ENCODE measurements around the gene PLA1A. TPM values are rescaled to one million over a fixed set of nuclear protein-coding genes. Genes with fewer than 3 reads are reported as not detected.
A peak's percentile ranks its signal among the peaks of the same experiment; 100 is the strongest.

Gene PLA1A
- total and polyA plus RNA-seq, 10 of the 15 experiments (the other 5 are each of a cell fraction or from before 2014, with no cell fraction given) = 2.9 to 106 (median 4.8) TPM

GRCh38 chr3:119662604-119663373 is 65.1 kb downstream of the PLA1A start (continued):
- TF ChIP-seq TCF12 (IDR thresholded peaks at IDR 0.05; ENCODE audit: low read depth, low read length) (0 out of 2 replicates have a peak, but pooled peaks have one; percentile 27), CBX5 (IDR thresholded peaks at IDR 0.05; ENCODE audit: low read depth) (no peak), ASH2L (IDR thresholded peaks at IDR 0.05; ENCODE audit: borderline replicate concordance, low read depth) (no peak), RELB (IDR thresholded peaks at IDR 0.05; ENCODE audit: low read depth) (no peak), NR2F1 (conservative IDR thresholded peaks at IDR 0.05) (no peak), SPI1 (IDR thresholded peaks at IDR 0.05; ENCODE audit: borderline replicate concordance, insufficient read depth, low read depth, low read length) (no peak), CEBPB (IDR thresholded peaks at IDR 0.05; ENCODE audit: borderline replicate concordance in 1 of 2, low read depth in 2 of 2, low read length in 2 of 2) (no peak), TCF3 (IDR thresholded peaks at IDR 0.05; ENCODE audit: borderline replicate concordance, insufficient read depth, low read depth, low read length) (no peak), EZH2 (IDR thresholded peaks at IDR 0.05; ENCODE audit: borderline replicate concordance, control insufficient read depth, low read depth, low read length) (no peak), CREM (IDR thresholded peaks at IDR 0.05; ENCODE audit: low read depth) (peak; percentile 61; the same call in 1 of the 2 replicates), MXI1 (IDR thresholded peaks at IDR 0.05; ENCODE audit: low read depth, low read length) (no peak), RAD21 (IDR thresholded peaks at IDR 0.05; ENCODE audit: insufficient read depth, low read depth, low read length) (no peak; the same call in 1 of the 2 replicates), PML (IDR thresholded peaks at IDR 0.05; ENCODE audit: low read length) (no peak), CREB1 (IDR thresholded peaks at IDR 0.05; ENCODE audit: low read depth) (peak; percentile 88), ZNF24 (IDR thresholded peaks at IDR 0.05) (no peak), PAX8 (IDR thresholded peaks at IDR 0.05) (no peak), KAT2A (conservative IDR thresholded peaks at IDR 0.05; ENCODE audit: control insufficient read depth, low read depth, low read length) (no peak), BMI1 (IDR thresholded peaks at IDR 0.05; ENCODE audit: borderline replicate concordance) (no peak), ATF7 (IDR thresholded peaks at IDR 0.05; ENCODE audit: low read depth) (peak; percentile 29; the same call in 1 of the 2 replicates), ESRRA (IDR thresholded peaks at IDR 0.05; ENCODE audit: low read length) (no peak), FOXM1 (IDR thresholded peaks at IDR 0.05; ENCODE audit: low read depth, low read length) (no peak), MYC (IDR thresholded peaks at IDR 0.05; ENCODE audit: insufficient read depth, insufficient read length, insufficient replicate concordance, low read length, severe bottlenecking) (no peak), POLR2AphosphoS2 (IDR thresholded peaks at IDR 0.05; ENCODE audit: low read depth, low read length) (no peak), IRF3 (IDR thresholded peaks at IDR 0.05) (no peak), CTCF (IDR thresholded peaks at IDR 0.05 in 2 of 3, conservative IDR thresholded peaks at IDR 0.05 in 1 of 3; ENCODE audit: control insufficient read depth in 2 of 3, extremely low read depth in 1 of 3, insufficient read depth in 1 of 3, low read depth in 3 of 3, low read length in 3 of 3) (no peak; a peak in 1 of 6 replicates)

Data from GM12878 (cell line).